ENCODE data around the gene PGAP3.

The PGAP3 gene

DNA sequence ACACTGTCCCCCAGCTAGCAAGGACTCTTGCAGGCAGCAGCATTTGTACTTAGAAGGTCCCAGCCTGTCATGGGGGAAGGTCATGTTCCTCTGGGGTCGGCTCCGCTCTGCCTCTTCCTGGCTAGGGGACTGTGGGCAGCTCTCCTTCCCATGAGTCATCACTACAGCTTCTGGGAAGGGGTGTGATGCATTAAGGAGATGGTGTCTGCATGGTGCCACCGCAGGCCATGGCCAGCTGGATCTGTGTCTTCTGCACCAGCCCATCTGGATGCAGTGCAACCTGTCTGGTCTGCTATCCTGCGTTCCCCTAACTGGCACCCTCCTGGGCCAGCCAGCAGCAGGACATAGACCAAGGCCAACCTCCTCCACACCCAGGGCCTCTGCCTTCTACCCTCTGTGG, 44.6 kb downstream of the PGAP3 start:
- Histone ChIP-seq H3K9ac (ENCODE audit: low read length) (no peak overlapping the region), H3K4me2 (ENCODE audit: low read length) (no peak overlapping the region), H4K20me1 (ENCODE audit: insufficient read depth, low read length) (no peaks in the 10 kb centered on the region), H3K27me3 (ENCODE audit: insufficient read depth, low read length) (no peaks in the 10 kb centered on the region), H3K27ac (ENCODE audit: low read depth, low read length, poor library complexity, severe bottlenecking) (no peak overlapping the region), H3K79me2 (ENCODE audit: insufficient read depth, low read length) (no peaks in the 10 kb centered on the region), H3K4me3 (ENCODE audit: low read depth, low read length, poor library complexity, severe bottlenecking) (no peak overlapping the region), H3F3A (ENCODE audit: insufficient read depth, low read length) (no peaks in the 10 kb centered on the region), H3K9me2 (ENCODE audit: low read depth, low read length) (no peaks in the 10 kb centered on the region), H3K4me1 (ENCODE audit: insufficient read depth, low read length, severe bottlenecking) (peaks cover 5% of the 10 kb centered on the region), H2AFZ (ENCODE audit: low read length) (no peak overlapping the region), H3K9me3 (ENCODE audit: low read length) (no peaks in the 10 kb centered on the region), H3K36me3 (ENCODE audit: insufficient read depth, low read length) (no peaks in the 10 kb centered on the region)
- TF ChIP-seq, protein P1, sequence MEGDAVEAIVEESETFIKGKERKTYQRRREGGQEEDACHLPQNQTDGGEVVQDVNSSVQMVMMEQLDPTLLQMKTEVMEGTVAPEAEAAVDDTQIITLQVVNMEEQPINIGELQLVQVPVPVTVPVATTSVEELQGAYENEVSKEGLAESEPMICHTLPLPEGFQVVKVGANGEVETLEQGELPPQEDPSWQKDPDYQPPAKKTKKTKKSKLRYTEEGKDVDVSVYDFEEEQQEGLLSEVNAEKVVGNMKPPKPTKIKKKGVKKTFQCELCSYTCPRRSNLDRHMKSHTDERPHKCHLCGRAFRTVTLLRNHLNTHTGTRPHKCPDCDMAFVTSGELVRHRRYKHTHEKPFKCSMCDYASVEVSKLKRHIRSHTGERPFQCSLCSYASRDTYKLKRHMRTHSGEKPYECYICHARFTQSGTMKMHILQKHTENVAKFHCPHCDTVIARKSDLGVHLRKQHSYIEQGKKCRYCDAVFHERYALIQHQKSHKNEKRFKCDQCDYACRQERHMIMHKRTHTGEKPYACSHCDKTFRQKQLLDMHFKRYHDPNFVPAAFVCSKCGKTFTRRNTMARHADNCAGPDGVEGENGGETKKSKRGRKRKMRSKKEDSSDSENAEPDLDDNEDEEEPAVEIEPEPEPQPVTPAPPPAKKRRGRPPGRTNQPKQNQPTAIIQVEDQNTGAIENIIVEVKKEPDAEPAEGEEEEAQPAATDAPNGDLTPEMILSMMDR (IDR thresholded peaks at IDR 0.05; ENCODE audit: low read length) = no peak
- no peak for TF ChIP-seq EZH2 (IDR thresholded peaks at IDR 0.05; ENCODE audit: borderline replicate concordance, low read length)

DNA sequence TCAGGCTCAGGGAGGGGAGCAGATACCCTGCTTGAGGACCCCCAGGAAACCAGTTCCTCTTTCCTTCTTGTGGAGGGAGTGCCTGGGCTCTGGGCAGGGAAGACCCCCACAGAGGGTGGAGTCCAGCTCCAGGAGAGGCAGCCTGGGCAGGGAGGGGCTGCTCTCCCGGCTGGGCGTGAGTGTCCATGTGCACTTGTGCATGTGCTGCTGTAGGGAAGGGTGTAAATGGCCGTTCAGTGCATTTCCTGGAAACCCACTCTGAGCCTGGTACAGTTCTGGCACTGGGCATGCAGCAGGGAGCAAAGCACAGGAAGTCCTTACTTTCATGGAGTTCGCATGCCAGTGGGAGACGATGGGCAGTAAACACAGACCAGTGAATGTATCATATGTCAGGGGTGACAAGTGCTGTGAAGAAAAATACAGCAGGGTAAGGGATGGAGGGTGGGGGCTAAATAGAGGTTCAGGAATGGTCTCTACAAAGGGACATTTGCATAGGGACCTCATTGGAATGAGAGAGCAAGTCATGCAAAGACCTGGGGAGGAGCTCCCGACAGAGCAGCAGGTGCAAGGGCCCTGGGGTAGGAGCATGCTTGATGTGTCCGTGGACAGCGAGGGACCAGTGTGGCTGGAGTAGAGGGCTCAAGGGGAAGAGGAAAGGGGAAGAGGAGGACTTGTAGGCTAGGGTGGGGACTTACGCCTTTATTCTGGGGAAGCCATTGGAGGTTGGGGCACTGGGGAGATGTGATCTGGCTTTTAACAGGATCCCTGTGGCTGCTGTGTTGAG, 45.4 kb downstream of the PGAP3 start:
- no peak overlapping the region for H3K4me2 ChIP-seq (ENCODE audit: low read length)
- no peaks in the 10 kb centered on the region for H4K20me1 ChIP-seq (ENCODE audit: insufficient read depth, low read length)
- no peak overlapping the region for H2AFZ ChIP-seq (ENCODE audit: low read length)
- no peaks in the 10 kb centered on the region for H3K9me2 ChIP-seq (ENCODE audit: low read depth, low read length)
- no peak overlapping the region for H3K9ac ChIP-seq (ENCODE audit: low read length)
- H3K27ac ChIP-seq (ENCODE audit: low read depth, low read length, poor library complexity, severe bottlenecking) = no peak overlapping the region
- H3K4me3 ChIP-seq (ENCODE audit: low read depth, low read length, poor library complexity, severe bottlenecking) = no peak overlapping the region
- H3K9me3 ChIP-seq (ENCODE audit: low read length) = no peaks in the 10 kb centered on the region
- no peaks in the 10 kb centered on the region for H3F3A ChIP-seq (ENCODE audit: insufficient read depth, low read length)
- H3K4me1 ChIP-seq (ENCODE audit: insufficient read depth, low read length, severe bottlenecking) = peaks cover 13% of the 10 kb centered on the region
- no peaks in the 10 kb centered on the region for H3K36me3 ChIP-seq (ENCODE audit: insufficient read depth, low read length)
- no peaks in the 10 kb centered on the region for H3K27me3 ChIP-seq (ENCODE audit: insufficient read depth, low read length)
- H3K79me2 ChIP-seq (ENCODE audit: insufficient read depth, low read length) = no peaks in the 10 kb centered on the region; the same call in 1 of the 2 replicates
- no peak for TF ChIP-seq EZH2 (IDR thresholded peaks at IDR 0.05; ENCODE audit: borderline replicate concordance, low read length)
- TF ChIP-seq, protein P1 (IDR thresholded peaks at IDR 0.05; ENCODE audit: low read length) = no peak

DNA sequence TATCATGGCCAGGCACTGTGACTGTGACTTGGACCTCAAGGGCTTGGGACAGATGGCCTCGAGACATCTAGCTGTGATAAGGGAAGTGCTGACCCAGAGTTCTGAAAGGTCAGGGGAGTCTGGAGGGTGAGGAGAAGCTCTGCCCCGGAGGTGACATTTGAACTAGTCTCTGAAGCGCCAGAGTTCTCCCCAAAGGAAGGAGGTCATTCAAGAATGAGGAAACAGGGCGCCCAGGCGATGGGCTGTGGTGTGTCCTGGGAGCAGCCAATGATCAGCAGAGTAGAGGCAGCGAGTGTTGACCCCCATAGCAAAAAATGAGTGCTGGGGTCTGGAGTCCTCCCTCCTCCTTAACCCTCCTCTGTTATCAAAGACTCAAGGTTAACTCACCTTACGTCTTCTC, 46.0 kb downstream of the PGAP3 start:
- no peak overlapping the region for H3K9ac ChIP-seq (ENCODE audit: low read length)
- TF ChIP-seq, protein P1 (IDR thresholded peaks at IDR 0.05; ENCODE audit: low read length) = no peak
- TF ChIP-seq EZH2 (IDR thresholded peaks at IDR 0.05; ENCODE audit: borderline replicate concordance, low read length) = no peak
- no peaks in the 10 kb centered on the region for H3K36me3 ChIP-seq (ENCODE audit: insufficient read depth, low read length)
- no peaks in the 10 kb centered on the region for H3K27me3 ChIP-seq (ENCODE audit: insufficient read depth, low read length)
- no peak overlapping the region for H3K4me2 ChIP-seq (ENCODE audit: low read length)
- no peak overlapping the region for H3K27ac ChIP-seq (ENCODE audit: low read depth, low read length, poor library complexity, severe bottlenecking)
- no peaks in the 10 kb centered on the region; the same call in 1 of the 2 replicates for H3K79me2 ChIP-seq (ENCODE audit: insufficient read depth, low read length)
- no peaks in the 10 kb centered on the region for H4K20me1 ChIP-seq (ENCODE audit: insufficient read depth, low read length)
- H3K9me2 ChIP-seq (ENCODE audit: low read depth, low read length) = no peaks in the 10 kb centered on the region
- H3K9me3 ChIP-seq (ENCODE audit: low read length) = no peaks in the 10 kb centered on the region
- no peak overlapping the region for H3K4me3 ChIP-seq (ENCODE audit: low read depth, low read length, poor library complexity, severe bottlenecking)
- H3F3A ChIP-seq (ENCODE audit: insufficient read depth, low read length) = no peaks in the 10 kb centered on the region
- H2AFZ ChIP-seq (ENCODE audit: low read length) = no peak overlapping the region
- peaks cover 13% of the 10 kb centered on the region for H3K4me1 ChIP-seq (ENCODE audit: insufficient read depth, low read length, severe bottlenecking)
